KMS-11 (cell line): ENCODE data around the gene FA2H.

Experiments
- H2AFZ ChIP-seq: fragments of 200-600 bp; sonication (generic); 2 replicates; pipeline ENCODE4 v1.6.1; 2016; ENCODE audit warnings: antibody characterized with exemption, mixed run types, low read depth
- H3K27ac ChIP-seq: fragments of 200-600 bp; sonication (generic); 2 replicates; pipeline ENCODE4 v1.6.1; 2016; ENCODE audit warnings: mild to moderate bottlenecking, mixed run types
- H3K27me3 ChIP-seq: fragments of 200-600 bp; sonication (generic); 2 replicates; pipeline ENCODE4 v1.6.1; 2017; ENCODE audit warnings: mild to moderate bottlenecking, low read depth, mixed run types, moderate library complexity; ENCODE audit not compliant: insufficient read depth
- H3K36me3 ChIP-seq: fragments of 200-600 bp; sonication (generic); 2 replicates; pipeline ENCODE4 v1.6.1; 2017; ENCODE audit warnings: mild to moderate bottlenecking, mixed run types; ENCODE audit not compliant: insufficient read depth
- H3K4me1 ChIP-seq: fragments of 200-600 bp; sonication (generic); 2 replicates; pipeline ENCODE4 v1.6.1; 2016; ENCODE audit warnings: mild to moderate bottlenecking, low read depth, mixed run types; ENCODE audit not compliant: poor library complexity, severe bottlenecking
- H3K4me2 ChIP-seq: fragments of 200-600 bp; sonication (generic); 2 replicates; pipeline ENCODE4 v1.7.0; 2016; ENCODE audit warnings: mild to moderate bottlenecking, mixed run types
- H3K4me3 ChIP-seq: fragments of 200-600 bp; sonication (generic); IDR thresholded peaks from 2 replicates; pipeline ENCODE4 v1.6.1; 2017; ENCODE audit warnings: low read depth, low read length, mixed read lengths; ENCODE audit not compliant: insufficient read depth
- H3K79me2 ChIP-seq: fragments of 200-600 bp; sonication (generic); 2 replicates; pipeline ENCODE4 v1.6.1; 2016; ENCODE audit warnings: low read depth, mixed run types; ENCODE audit not compliant: insufficient read depth
- H3K9ac ChIP-seq: fragments of 200-600 bp; sonication (generic); 2 replicates; pipeline ENCODE4 v1.6.1; 2016; ENCODE audit warnings: mild to moderate bottlenecking, mixed run types
- H4K20me1 ChIP-seq: fragments of 200-600 bp; sonication (generic); 2 replicates; pipeline ENCODE4 v1.6.1; 2016; ENCODE audit warnings: mild to moderate bottlenecking, mixed run types; ENCODE audit not compliant: insufficient read depth
- CTCF ChIP-seq: fragments of 200-600 bp; sonication (generic); conservative IDR thresholded peaks from 2 replicates; pipeline ENCODE4 v1.6.1; 2017; ENCODE audit warnings: low read depth, mild to moderate bottlenecking, antibody characterized with exemption, low read length, moderate library complexity, mixed read lengths

FA2H gene

GRCh38 chr16:74731853-74732477, 42.7 kb downstream of the FA2H start:
- H3K27ac ChIP-seq: no peak overlapping the region
- H4K20me1 ChIP-seq: no peaks in the 10 kb centered on the region
- no peak overlapping the region for H3K9ac ChIP-seq
- H3K4me1 ChIP-seq: no peaks in the 10 kb centered on the region
- H3K4me2 ChIP-seq: no peak overlapping the region
- no peak overlapping the region for H3K4me3 ChIP-seq
- H2AFZ ChIP-seq: no peak overlapping the region
- H3K27me3 ChIP-seq: no peaks in the 10 kb centered on the region
- TF ChIP-seq CTCF: no peak
- H3K36me3 ChIP-seq: no peaks in the 10 kb centered on the region
- H3K79me2 ChIP-seq: no peaks in the 10 kb centered on the region

- no peak overlapping the region for H3K4me3 ChIP-seq
- no peaks in the 10 kb centered on the region for H3K79me2 ChIP-seq
- no peaks in the 10 kb centered on the region for H3K4me1 ChIP-seq
- no peak for TF ChIP-seq CTCF
- no peaks in the 10 kb centered on the region for H3K36me3 ChIP-seq
- H3K9ac ChIP-seq: no peak overlapping the region
- no peak overlapping the region for H3K27ac ChIP-seq
- H2AFZ ChIP-seq: no peak overlapping the region
- H3K4me2 ChIP-seq: no peak overlapping the region
- no peaks in the 10 kb centered on the region for H4K20me1 ChIP-seq
- H3K27me3 ChIP-seq: no peaks in the 10 kb centered on the region
These were observed 44.6 kb downstream of the FA2H start for GRCh38 chr16:74729783-74730683.

- no peak overlapping the region for H3K27ac ChIP-seq
- no peaks in the 10 kb centered on the region for H3K79me2 ChIP-seq
- H3K4me1 ChIP-seq: no peaks in the 10 kb centered on the region
- H3K4me3 ChIP-seq: no peak overlapping the region
- no peak overlapping the region for H2AFZ ChIP-seq
- no peak for TF ChIP-seq CTCF
- H3K27me3 ChIP-seq: no peaks in the 10 kb centered on the region
- H4K20me1 ChIP-seq: no peaks in the 10 kb centered on the region
- H3K36me3 ChIP-seq: no peaks in the 10 kb centered on the region
- H3K4me2 ChIP-seq: no peak overlapping the region
- H3K9ac ChIP-seq: no peak overlapping the region
These were observed 46.7 kb downstream of the FA2H start for GRCh38 chr16:74727903-74728302.

GRCh38 chr16:74726716-74727115, 47.9 kb downstream of the FA2H start:
- no peak overlapping the region for H3K4me2 ChIP-seq
- no peaks in the 10 kb centered on the region for H3K27me3 ChIP-seq
- TF ChIP-seq CTCF: peak; percentile 74
- no peak overlapping the region for H3K27ac ChIP-seq
- no peaks in the 10 kb centered on the region for H3K36me3 ChIP-seq
- H3K79me2 ChIP-seq: no peaks in the 10 kb centered on the region
- H2AFZ ChIP-seq: no peak overlapping the region
- H3K4me3 ChIP-seq: no peak overlapping the region
- H3K9ac ChIP-seq: no peak overlapping the region
- no peaks in the 10 kb centered on the region for H4K20me1 ChIP-seq
- H3K4me1 ChIP-seq: no peaks in the 10 kb centered on the region
